Measurements from ENCODE around the gene OR2Y1.

GRCh38 chr5:180779985-180780610 lies 40.2 kb upstream of the OR2Y1 start:
- TF ChIP-seq, protein P1, sequence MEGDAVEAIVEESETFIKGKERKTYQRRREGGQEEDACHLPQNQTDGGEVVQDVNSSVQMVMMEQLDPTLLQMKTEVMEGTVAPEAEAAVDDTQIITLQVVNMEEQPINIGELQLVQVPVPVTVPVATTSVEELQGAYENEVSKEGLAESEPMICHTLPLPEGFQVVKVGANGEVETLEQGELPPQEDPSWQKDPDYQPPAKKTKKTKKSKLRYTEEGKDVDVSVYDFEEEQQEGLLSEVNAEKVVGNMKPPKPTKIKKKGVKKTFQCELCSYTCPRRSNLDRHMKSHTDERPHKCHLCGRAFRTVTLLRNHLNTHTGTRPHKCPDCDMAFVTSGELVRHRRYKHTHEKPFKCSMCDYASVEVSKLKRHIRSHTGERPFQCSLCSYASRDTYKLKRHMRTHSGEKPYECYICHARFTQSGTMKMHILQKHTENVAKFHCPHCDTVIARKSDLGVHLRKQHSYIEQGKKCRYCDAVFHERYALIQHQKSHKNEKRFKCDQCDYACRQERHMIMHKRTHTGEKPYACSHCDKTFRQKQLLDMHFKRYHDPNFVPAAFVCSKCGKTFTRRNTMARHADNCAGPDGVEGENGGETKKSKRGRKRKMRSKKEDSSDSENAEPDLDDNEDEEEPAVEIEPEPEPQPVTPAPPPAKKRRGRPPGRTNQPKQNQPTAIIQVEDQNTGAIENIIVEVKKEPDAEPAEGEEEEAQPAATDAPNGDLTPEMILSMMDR (IDR thresholded peaks at IDR 0.05): no peak
- no peak for TF ChIP-seq POLR2A (IDR thresholded peaks at IDR 0.05)
